GM11168 (cell line): Measurements from ENCODE around the gene POLR1E.
"Not testable (repeated sequence)": the region's sequence is repeated elsewhere in the genome, so short reads cannot be mapped to it uniquely, and the experiment has no call there.

Experiments
- in situ Hi-C: fragments of 300-500 bp; cut with MboI; formaldehyde crosslinking; loops from one replicate; pipeline ENCODE4 v1.12.0; 2022; ENCODE audit warnings: low sequenced_read_pairs; ENCODE audit not compliant: unreplicated experiment

The POLR1E gene

GRCh38 chr9:37499297-37499696 lies 13.5 kb downstream of the POLR1E start:
- in situ Hi-C loops: no loop called here

- in situ Hi-C loops: no loop called here
Measured at GRCh38 chr9:37501957-37502596, 16.3 kb downstream of the POLR1E start.

- in situ Hi-C loops: no loop called here
Measured at GRCh38 chr9:37503736-37504135, 18.0 kb downstream of the POLR1E start.

- in situ Hi-C loops: no loop called here
Measured at GRCh38 chr9:37504605-37505004, 18.9 kb downstream of the POLR1E start.

- in situ Hi-C loops: no loop called here
Measured at GRCh38 chr9:37507566-37508134, 21.9 kb downstream of the POLR1E start.

GRCh38 chr9:37508135-37508833 lies 22.5 kb downstream of the POLR1E start:
- in situ Hi-C loops: no loop called here

- in situ Hi-C loops: no loop called here
Measured at GRCh38 chr9:37508834-37509206, 23.1 kb downstream of the POLR1E start.

GRCh38 chr9:37509536-37509935 lies 23.8 kb downstream of the POLR1E start:
- in situ Hi-C loops: no loop called here

- in situ Hi-C loops: not testable (repeated sequence)
Measured at GRCh38 chr9:37510053-37510452, 24.3 kb downstream of the POLR1E start.

- in situ Hi-C loops: no loop called here
Measured at GRCh38 chr9:37511016-37512010, 25.6 kb downstream of the POLR1E start.

GRCh38 chr9:37512437-37512836 lies 26.7 kb downstream of the POLR1E start:
- in situ Hi-C loops: no loop called here

GRCh38 chr9:37514415-37514814 lies 28.7 kb downstream of the POLR1E start:
- in situ Hi-C loops: not testable (repeated sequence)

- in situ Hi-C loops: no loop called here
Measured at GRCh38 chr9:37514999-37515398, 29.3 kb downstream of the POLR1E start.

- in situ Hi-C loops: no loop called here
Measured at GRCh38 chr9:37515620-37516258, 30.0 kb downstream of the POLR1E start.

- in situ Hi-C loops: no loop called here
Measured at GRCh38 chr9:37517923-37518322, 32.2 kb downstream of the POLR1E start.

- in situ Hi-C loops: no loop called here
Measured at GRCh38 chr9:37520641-37521040, 34.9 kb downstream of the POLR1E start.

GRCh38 chr9:37521111-37521510 lies 35.4 kb downstream of the POLR1E start:
- in situ Hi-C loops: no loop called here

- in situ Hi-C loops: no loop called here
Measured at GRCh38 chr9:37522971-37523370, 37.2 kb downstream of the POLR1E start.

GRCh38 chr9:37523916-37524315 lies 38.2 kb downstream of the POLR1E start:
- in situ Hi-C loops: no loop called here
